ENCODE data around the gene ZNF33A.

ZNF33A gene

GRCh38 chr10:38093816-38094157 lies 83.3 kb downstream of the ZNF33A start:
- no peak for TF ChIP-seq CTCF (conservative IDR thresholded peaks at IDR 0.05; ENCODE audit: low read length)
- TF ChIP-seq EZH2phosphoT487 (IDR thresholded peaks at IDR 0.05; ENCODE audit: borderline replicate concordance), result no peak
- Histone ChIP-seq H3K4me1 (ENCODE audit: insufficient read depth, low read length, poor library complexity, severe bottlenecking) (peaks cover 20% of the 10 kb centered on the region), H3K4me2 (ENCODE audit: low read depth, low read length, poor library complexity, severe bottlenecking) (peak overlapping the region; percentile 96), H4K20me1 (ENCODE audit: insufficient read depth, low read length, poor library complexity, severe bottlenecking) (peaks cover 4% of the 10 kb centered on the region), H3K9ac (ENCODE audit: low read depth, low read length, poor library complexity, severe bottlenecking) (peak overlapping the region; percentile 94), H3K9me2 (replicated peaks; ENCODE audit: low read depth, low read length) (no peaks in the 10 kb centered on the region), H3K36me3 (ENCODE audit: insufficient read depth, low read length) (peaks cover 4% of the 10 kb centered on the region; the same call in 1 of the 2 replicates), H3F3A (ENCODE audit: low read depth) (no peaks in the 10 kb centered on the region), H3K9me3 (ENCODE audit: insufficient read depth, low read depth, low read length) (no peaks in the 10 kb centered on the region), H3K79me2 (ENCODE audit: insufficient read depth, low read length) (peaks cover 28% of the 10 kb centered on the region), H3K27me3 (ENCODE audit: insufficient read depth, low read length, poor library complexity, severe bottlenecking) (no peaks in the 10 kb centered on the region), H2AFZ (ENCODE audit: low read length) (peak overlapping the region; percentile 96), H3K4me3 (ENCODE audit: low read length, poor library complexity, severe bottlenecking) (peak overlapping the region; percentile 88)

DNA sequence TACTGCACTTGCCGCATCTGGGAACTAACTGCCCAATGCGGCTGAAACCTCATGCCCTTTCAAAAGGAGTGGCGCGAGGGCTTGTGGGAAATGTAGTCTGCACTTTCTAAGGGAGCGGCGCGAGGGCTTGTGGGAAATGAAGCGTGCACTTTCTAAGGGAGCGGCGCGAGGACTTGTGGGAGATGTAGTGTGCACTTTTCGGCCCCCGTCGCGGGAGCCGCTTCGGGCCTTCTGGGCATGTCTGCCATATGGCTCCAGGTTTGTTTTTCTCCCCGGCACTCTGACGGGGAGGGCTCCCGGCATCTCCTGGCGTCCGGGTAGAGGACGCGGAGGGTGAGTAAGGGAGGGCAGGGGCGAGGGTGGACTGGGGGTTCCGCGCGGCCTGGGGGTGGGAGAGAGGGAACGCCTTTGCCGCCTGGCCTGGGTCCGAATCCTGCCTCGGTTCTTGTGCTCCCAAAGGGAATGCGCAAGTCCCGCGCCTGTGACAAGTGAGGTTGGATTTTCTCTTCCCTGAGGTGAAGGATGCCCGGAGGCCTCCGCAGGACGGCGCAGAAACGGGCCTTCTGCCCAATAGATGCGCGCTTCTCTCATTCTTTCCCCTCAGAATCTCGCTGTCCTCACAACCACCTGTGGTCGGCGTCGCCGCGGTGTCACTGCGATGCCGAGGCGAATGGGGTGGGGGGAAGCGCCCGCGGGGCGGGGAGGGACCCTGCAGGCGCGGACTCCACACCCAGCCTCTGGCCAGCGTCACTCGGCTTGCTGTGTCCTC lies 83.9 kb downstream of the ZNF33A start, which contains the start of gene ZNF37A:
Gene ZNF37A (plus strand): TSS at position 180 of the 769 bp plus-strand sequence. CDS start 2,281 bp downstream, outside the sequence.
- Histone ChIP-seq H3K4me2 (ENCODE audit: low read depth, low read length, poor library complexity, severe bottlenecking) (peak within 1 kb of the TSS; percentile 96), H3K9ac (ENCODE audit: low read depth, low read length, poor library complexity, severe bottlenecking) (peak within 1 kb of the TSS; percentile 94), H3K4me3 (ENCODE audit: low read length, poor library complexity, severe bottlenecking) (peak within 1 kb of the TSS; percentile 88), H3K36me3 (ENCODE audit: insufficient read depth, low read length) (peaks cover 4% of the 10 kb centered on the region; the same call in 1 of the 2 replicates), H3K9me2 (replicated peaks; ENCODE audit: low read depth, low read length) (no peaks in the 10 kb centered on the region), H3K4me1 (ENCODE audit: insufficient read depth, low read length, poor library complexity, severe bottlenecking) (peaks cover 20% of the 10 kb centered on the region), H3K79me2 (ENCODE audit: insufficient read depth, low read length) (peaks cover 28% of the 10 kb centered on the region), H2AFZ (ENCODE audit: low read length) (peak within 1 kb of the TSS; percentile 96), H3K27me3 (ENCODE audit: insufficient read depth, low read length, poor library complexity, severe bottlenecking) (no peaks in the 10 kb centered on the region), H3K9me3 (ENCODE audit: insufficient read depth, low read depth, low read length) (no peaks in the 10 kb centered on the region), H3F3A (ENCODE audit: low read depth) (no peaks in the 10 kb centered on the region), H4K20me1 (ENCODE audit: insufficient read depth, low read length, poor library complexity, severe bottlenecking) (peaks cover 4% of the 10 kb centered on the region)
- TF ChIP-seq CTCF (conservative IDR thresholded peaks at IDR 0.05; ENCODE audit: low read length), result no peak; the same call in 1 of the 2 replicates
- TF ChIP-seq EZH2phosphoT487 (IDR thresholded peaks at IDR 0.05; ENCODE audit: borderline replicate concordance), result no peak

DNA sequence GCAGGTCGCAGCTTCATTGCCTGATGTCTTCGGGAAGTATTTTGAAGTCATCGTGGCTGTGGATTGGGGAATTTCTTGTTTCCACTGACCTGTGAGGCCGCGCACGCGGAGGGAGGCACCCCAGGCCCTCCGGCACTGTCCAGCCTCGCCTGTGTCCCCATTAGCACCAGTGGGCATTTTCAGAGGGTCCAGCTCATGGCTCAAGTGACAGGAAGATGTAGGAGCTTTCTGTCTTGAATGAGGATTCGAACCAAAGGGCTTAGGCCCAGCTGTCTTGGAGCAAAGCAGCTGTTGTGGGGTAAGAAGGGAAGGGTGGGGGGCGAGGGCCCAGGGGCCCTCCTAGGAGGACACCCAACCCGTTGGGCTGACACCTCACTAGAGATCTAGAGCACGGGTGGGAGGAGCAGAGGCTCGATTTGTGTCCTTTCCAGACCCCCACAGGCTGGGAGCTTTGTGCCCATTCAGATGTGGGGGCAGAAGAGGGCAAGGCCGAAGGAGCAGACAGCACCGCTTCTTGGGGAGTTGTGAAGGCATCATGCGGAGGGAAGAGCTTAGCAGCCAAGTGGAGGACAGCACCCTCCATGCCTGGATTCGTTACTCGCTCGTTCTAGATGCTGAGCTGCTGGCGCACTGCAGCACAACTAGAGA lies 84.6 kb downstream of the ZNF33A start:
- H3K27me3 ChIP-seq (ENCODE audit: insufficient read depth, low read length, poor library complexity, severe bottlenecking), result no peaks in the 10 kb centered on the region
- H3K4me1 ChIP-seq (ENCODE audit: insufficient read depth, low read length, poor library complexity, severe bottlenecking), result peaks cover 20% of the 10 kb centered on the region
- H3K9ac ChIP-seq (ENCODE audit: low read depth, low read length, poor library complexity, severe bottlenecking), result peak overlapping the region; percentile 94
- H2AFZ ChIP-seq (ENCODE audit: low read length), result peak overlapping the region; percentile 96
- H3K9me2 ChIP-seq (replicated peaks; ENCODE audit: low read depth, low read length), result no peaks in the 10 kb centered on the region
- H3K36me3 ChIP-seq (ENCODE audit: insufficient read depth, low read length), result peaks cover 4% of the 10 kb centered on the region; the same call in 1 of the 2 replicates
- peaks cover 4% of the 10 kb centered on the region for H4K20me1 ChIP-seq (ENCODE audit: insufficient read depth, low read length, poor library complexity, severe bottlenecking)
- peak overlapping the region; percentile 88 for H3K4me3 ChIP-seq (ENCODE audit: low read length, poor library complexity, severe bottlenecking)
- H3K79me2 ChIP-seq (ENCODE audit: insufficient read depth, low read length), result peaks cover 28% of the 10 kb centered on the region
- TF ChIP-seq CTCF (conservative IDR thresholded peaks at IDR 0.05; ENCODE audit: low read length), result no peak
- TF ChIP-seq EZH2phosphoT487 (IDR thresholded peaks at IDR 0.05; ENCODE audit: borderline replicate concordance), result no peak
- peak overlapping the region; percentile 96 for H3K4me2 ChIP-seq (ENCODE audit: low read depth, low read length, poor library complexity, severe bottlenecking)
- no peaks in the 10 kb centered on the region for H3K9me3 ChIP-seq (ENCODE audit: insufficient read depth, low read depth, low read length)
- H3F3A ChIP-seq (ENCODE audit: low read depth), result no peaks in the 10 kb centered on the region

All from Loucy (cell line).